Activated naive CD8-positive, alpha-beta T cell treated with anti-CD3 and anti-CD28 coated beads, Interleukin-2, amount 10 ng/mL, durations not matched to agents 7 days and 5 days (primary cell): Measurements from ENCODE around the gene ENOX2. TPM values are rescaled to one million over a fixed set of nuclear protein-coding genes. Genes with fewer than 3 reads are reported as not detected.

Experiments
- ATAC-seq: fragments of 150-1000 bp; cut with Tn5 transposase; one replicate; pipeline ENCODE4 v1.10.0; 2021; ENCODE audit warnings: low read depth, moderate library complexity
- POLR2A ChIA-PET: fragments of 350-600 bp; sonication (Branson Sonifier 250); formaldehyde crosslinking; loops from one replicate; lab custom pipeline; 2021; ENCODE audit warnings: antibody characterized with exemption; lab: Charles Lee
- DNase-seq: peaks from one replicate; pipeline ENCODE4 v3.0.0; 2021
- H3K27ac Mint-ChIP-seq: one replicate; pipeline ENCODE4 v1.8.0; 2022; ENCODE audit warnings: mild to moderate bottlenecking, mixed read lengths
- H3K27me3 Mint-ChIP-seq: one replicate; pipeline ENCODE4 v1.8.0; 2022; ENCODE audit warnings: mild to moderate bottlenecking, moderate library complexity, mixed read lengths
- H3K36me3 Mint-ChIP-seq: one replicate; pipeline ENCODE4 v1.8.0; 2021; ENCODE audit warnings: mild to moderate bottlenecking, mixed read lengths
- H3K4me1 Mint-ChIP-seq: one replicate; pipeline ENCODE4 v1.8.0; 2021; ENCODE audit warnings: mixed read lengths
- H3K4me3 Mint-ChIP-seq: one replicate; pipeline ENCODE4 v1.8.0; 2022; ENCODE audit warnings: mild to moderate bottlenecking, moderate library complexity, mixed read lengths
- H3K9me3 Mint-ChIP-seq: one replicate; pipeline ENCODE4 v1.8.0; 2021; ENCODE audit warnings: mixed read lengths
- total RNA-seq, 2 experiments: library from RNA; stranded (reverse); gene quantifications; one replicate each; pipeline ENCODE4 v1.2.3, GENCODE V29; 2021

Gene ENOX2
- total RNA-seq, 2 experiments from 2014 or later = 11.4 to 13.1 TPM

DNA sequence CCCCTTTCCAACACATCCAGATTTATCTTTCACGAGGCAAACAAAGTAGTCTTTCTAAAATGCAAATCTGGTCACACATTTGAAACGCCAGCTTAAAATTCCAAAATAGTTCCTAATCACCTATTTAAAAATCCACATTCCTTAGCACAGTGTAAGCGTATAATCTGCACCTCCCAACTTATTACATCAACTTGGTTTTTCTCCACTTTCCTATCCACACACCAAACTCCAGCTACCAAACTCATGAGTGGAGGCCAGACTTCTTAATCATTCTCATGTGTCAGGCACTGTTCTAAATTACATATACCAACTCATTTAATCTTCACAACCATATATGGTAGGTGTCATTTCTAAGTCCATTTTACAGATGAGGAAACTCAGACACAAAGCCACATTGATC, 33.8 kb downstream of the ENOX2 start:
- H3K4me3 Mint-ChIP-seq = no peak overlapping the region

DNA sequence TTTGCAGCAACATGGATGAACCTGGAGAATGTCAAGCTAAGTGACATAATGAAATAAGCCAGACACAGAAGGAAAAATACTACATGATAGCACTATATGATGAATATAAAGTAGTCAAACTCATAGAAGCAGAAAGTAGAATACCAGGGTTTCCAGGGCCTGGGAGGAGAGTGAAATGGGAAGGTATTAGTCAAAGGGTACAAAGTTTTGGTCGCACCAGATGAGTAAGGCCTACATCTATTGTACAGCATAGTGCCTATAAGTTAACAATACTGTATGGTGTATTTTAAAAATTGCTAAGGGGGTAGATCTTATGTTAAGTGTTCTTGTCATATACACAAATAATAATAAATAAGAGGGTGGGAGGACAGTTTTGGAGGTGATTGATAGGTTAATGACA, 41.5 kb downstream of the ENOX2 start:
- Mint-ChIP-seq H3K9me3 (no peaks in the 10 kb centered on the region), H3K4me3 (no peak overlapping the region), H3K4me1 (no peaks in the 10 kb centered on the region), H3K27me3 (no peaks in the 10 kb centered on the region), H3K27ac (no peak overlapping the region), H3K36me3 (no peaks in the 10 kb centered on the region)
- POLR2A ChIA-PET = no interaction called here
- no peak for DNase-seq
- no peak for ATAC-seq

More for the DNA sequence above, 33.8 kb downstream of the ENOX2 start:
- Mint-ChIP-seq H3K4me1 (no peaks in the 10 kb centered on the region), H3K36me3 (peaks cover 13% of the 10 kb centered on the region), H3K27me3 (no peaks in the 10 kb centered on the region), H3K9me3 (peaks cover 3% of the 10 kb centered on the region), H3K27ac (no peak overlapping the region)
- ATAC-seq (no peak), DNase-seq (no peak)
- POLR2A ChIA-PET = no interaction called here

GRCh38 chrX:130857207-130857606, 45.8 kb downstream of the ENOX2 start:
- ATAC-seq (no peak), DNase-seq (no peak)
- Mint-ChIP-seq H3K4me3 (no peak overlapping the region), H3K27me3 (no peaks in the 10 kb centered on the region), H3K9me3 (peaks cover 2% of the 10 kb centered on the region), H3K27ac (no peak overlapping the region), H3K36me3 (peaks cover 6% of the 10 kb centered on the region), H3K4me1 (no peaks in the 10 kb centered on the region)
- POLR2A ChIA-PET = no interaction called here

- peaks cover 5% of the 10 kb centered on the region for H3K4me1 Mint-ChIP-seq
- peaks cover 2% of the 10 kb centered on the region for H3K9me3 Mint-ChIP-seq
- ATAC-seq (no peak), DNase-seq (no peak)
- POLR2A ChIA-PET = no interaction called here
- no peaks in the 10 kb centered on the region for H3K27me3 Mint-ChIP-seq
- H3K36me3 Mint-ChIP-seq = peaks cover 6% of the 10 kb centered on the region
- no peak overlapping the region for H3K27ac Mint-ChIP-seq
- no peak overlapping the region for H3K4me3 Mint-ChIP-seq
These were observed 51.4 kb downstream of the ENOX2 start for GRCh38 chrX:130851569-130851968.

DNA sequence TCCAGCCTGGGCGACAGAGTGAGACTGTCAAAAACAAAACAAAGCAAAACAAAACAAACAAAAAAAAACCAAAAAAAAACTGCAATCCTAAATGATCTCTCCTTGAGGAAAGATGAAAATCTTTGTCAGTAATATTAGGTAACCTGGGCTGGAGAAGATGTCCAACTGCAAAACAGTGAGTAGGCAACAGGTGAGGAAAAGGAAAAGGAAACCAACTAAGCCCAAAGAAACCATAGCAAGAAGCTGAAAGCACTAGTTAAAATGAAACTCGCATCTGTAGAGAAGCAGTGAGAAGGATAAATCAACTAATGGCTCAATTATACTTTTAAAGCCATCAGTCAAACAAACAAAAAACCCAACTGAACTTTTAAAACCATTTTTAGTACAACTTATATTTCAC, 54.2 kb downstream of the ENOX2 start:
- Mint-ChIP-seq H3K9me3 (no peaks in the 10 kb centered on the region), H3K36me3 (no peaks in the 10 kb centered on the region), H3K27me3 (no peaks in the 10 kb centered on the region), H3K4me1 (peaks cover 5% of the 10 kb centered on the region), H3K27ac (no peak overlapping the region), H3K4me3 (peak overlapping the region; percentile 54)
- ATAC-seq = no peak
- DNase-seq = no peak
- POLR2A ChIA-PET = no interaction called here

- ATAC-seq (no peak), DNase-seq (no peak)
- POLR2A ChIA-PET = no interaction called here
- no peaks in the 10 kb centered on the region for H3K36me3 Mint-ChIP-seq
- H3K27ac Mint-ChIP-seq = no peak overlapping the region
- no peaks in the 10 kb centered on the region for H3K9me3 Mint-ChIP-seq
- peaks cover 5% of the 10 kb centered on the region for H3K4me1 Mint-ChIP-seq
- no peak overlapping the region for H3K4me3 Mint-ChIP-seq
- H3K27me3 Mint-ChIP-seq = no peaks in the 10 kb centered on the region
These were observed 56.3 kb downstream of the ENOX2 start for GRCh38 chrX:130846746-130847145.

DNA sequence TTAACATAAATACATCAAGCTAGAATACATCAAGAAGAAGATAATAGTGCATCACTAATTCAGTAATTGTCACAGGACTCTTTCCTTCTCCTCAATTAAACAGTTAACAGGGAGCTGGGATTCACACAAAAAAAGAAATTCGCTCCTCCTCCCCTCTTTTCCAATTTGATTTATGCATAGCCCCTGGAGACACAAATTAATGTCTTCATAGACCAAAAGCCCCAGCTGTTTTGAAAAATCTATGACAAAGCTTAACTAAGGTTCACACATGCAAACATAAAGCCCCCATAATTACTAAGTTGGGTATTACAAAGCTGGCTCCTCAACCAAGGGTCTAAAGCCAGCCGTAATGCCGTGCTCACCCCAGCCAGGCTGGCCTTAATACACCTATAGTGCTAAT, 61.2 kb downstream of the ENOX2 start:
- POLR2A ChIA-PET = no interaction called here
- DNase-seq (no peak), ATAC-seq (no peak)
- Mint-ChIP-seq H3K4me3 (no peak overlapping the region), H3K27ac (no peak overlapping the region), H3K36me3 (no peaks in the 10 kb centered on the region), H3K9me3 (no peaks in the 10 kb centered on the region), H3K27me3 (no peaks in the 10 kb centered on the region), H3K4me1 (no peaks in the 10 kb centered on the region)

GRCh38 chrX:130840345-130840744, 62.7 kb downstream of the ENOX2 start:
- POLR2A ChIA-PET = no interaction called here

GRCh38 chrX:130836447-130836846, 66.6 kb downstream of the ENOX2 start:
- DNase-seq (no peak), ATAC-seq (no peak)
- Mint-ChIP-seq H3K36me3 (peaks cover under 1% of the 10 kb centered on the region), H3K4me3 (no peak overlapping the region), H3K27ac (no peak overlapping the region), H3K4me1 (no peaks in the 10 kb centered on the region), H3K27me3 (no peaks in the 10 kb centered on the region), H3K9me3 (no peaks in the 10 kb centered on the region)
- POLR2A ChIA-PET = no interaction called here

More at GRCh38 chrX:130840345-130840744, 62.7 kb downstream of the ENOX2 start:
- Mint-ChIP-seq H3K27me3 (no peaks in the 10 kb centered on the region), H3K27ac (no peak overlapping the region), H3K36me3 (no peaks in the 10 kb centered on the region), H3K9me3 (no peaks in the 10 kb centered on the region), H3K4me3 (no peak overlapping the region), H3K4me1 (no peaks in the 10 kb centered on the region)
- DNase-seq = no peak
- no peak for ATAC-seq

GRCh38 chrX:130834830-130835229, 68.2 kb downstream of the ENOX2 start:
- ATAC-seq = no peak
- H3K4me1 Mint-ChIP-seq = no peaks in the 10 kb centered on the region
- DNase-seq = no peak
- no peaks in the 10 kb centered on the region for H3K9me3 Mint-ChIP-seq
- H3K4me3 Mint-ChIP-seq = no peak overlapping the region
- POLR2A ChIA-PET = no interaction called here
- H3K36me3 Mint-ChIP-seq = peaks cover 3% of the 10 kb centered on the region
- H3K27ac Mint-ChIP-seq = no peak overlapping the region
- H3K27me3 Mint-ChIP-seq = no peaks in the 10 kb centered on the region

DNA sequence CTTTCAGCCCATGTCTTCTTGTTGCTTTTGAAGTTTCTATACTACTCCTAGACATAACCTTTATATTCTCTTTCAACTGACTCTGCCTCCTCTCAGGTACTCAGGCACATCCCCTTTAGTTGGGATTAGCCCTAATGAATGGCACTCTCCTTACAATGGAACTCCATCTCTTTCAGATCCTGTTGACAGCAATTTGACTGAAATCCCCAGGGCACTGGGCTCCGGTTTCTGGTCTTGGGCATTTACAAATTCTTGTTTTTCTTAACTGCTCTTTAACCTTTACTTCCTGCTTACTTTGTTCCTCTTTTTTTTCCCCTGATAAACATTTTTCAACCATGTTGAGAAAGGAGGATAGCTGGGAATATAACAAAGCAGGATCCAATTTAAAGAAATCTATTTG, 68.9 kb downstream of the ENOX2 start:
- H3K4me1 Mint-ChIP-seq = no peaks in the 10 kb centered on the region
- H3K27me3 Mint-ChIP-seq = no peaks in the 10 kb centered on the region
- no peak for ATAC-seq
- no peak for DNase-seq
- H3K4me3 Mint-ChIP-seq = no peak overlapping the region
- no peak overlapping the region for H3K27ac Mint-ChIP-seq
- POLR2A ChIA-PET = no interaction called here
- peaks cover 3% of the 10 kb centered on the region for H3K36me3 Mint-ChIP-seq
- H3K9me3 Mint-ChIP-seq = no peaks in the 10 kb centered on the region

- Mint-ChIP-seq H3K27me3 (no peaks in the 10 kb centered on the region), H3K4me1 (no peaks in the 10 kb centered on the region), H3K27ac (no peak overlapping the region), H3K4me3 (no peak overlapping the region), H3K36me3 (peaks cover 3% of the 10 kb centered on the region), H3K9me3 (no peaks in the 10 kb centered on the region)
- POLR2A ChIA-PET = no interaction called here
- DNase-seq = no peak
- no peak for ATAC-seq
These were observed 71.7 kb downstream of the ENOX2 start for GRCh38 chrX:130831347-130831722.

GRCh38 chrX:130830599-130831346, 72.2 kb downstream of the ENOX2 start:
- POLR2A ChIA-PET = no interaction called here
- no peak overlapping the region for H3K27ac Mint-ChIP-seq
- no peaks in the 10 kb centered on the region for H3K27me3 Mint-ChIP-seq
- H3K36me3 Mint-ChIP-seq = peaks cover 3% of the 10 kb centered on the region
- ATAC-seq (no peak), DNase-seq (no peak)
- H3K4me3 Mint-ChIP-seq = no peak overlapping the region
- no peaks in the 10 kb centered on the region for H3K9me3 Mint-ChIP-seq
- no peaks in the 10 kb centered on the region for H3K4me1 Mint-ChIP-seq

DNA sequence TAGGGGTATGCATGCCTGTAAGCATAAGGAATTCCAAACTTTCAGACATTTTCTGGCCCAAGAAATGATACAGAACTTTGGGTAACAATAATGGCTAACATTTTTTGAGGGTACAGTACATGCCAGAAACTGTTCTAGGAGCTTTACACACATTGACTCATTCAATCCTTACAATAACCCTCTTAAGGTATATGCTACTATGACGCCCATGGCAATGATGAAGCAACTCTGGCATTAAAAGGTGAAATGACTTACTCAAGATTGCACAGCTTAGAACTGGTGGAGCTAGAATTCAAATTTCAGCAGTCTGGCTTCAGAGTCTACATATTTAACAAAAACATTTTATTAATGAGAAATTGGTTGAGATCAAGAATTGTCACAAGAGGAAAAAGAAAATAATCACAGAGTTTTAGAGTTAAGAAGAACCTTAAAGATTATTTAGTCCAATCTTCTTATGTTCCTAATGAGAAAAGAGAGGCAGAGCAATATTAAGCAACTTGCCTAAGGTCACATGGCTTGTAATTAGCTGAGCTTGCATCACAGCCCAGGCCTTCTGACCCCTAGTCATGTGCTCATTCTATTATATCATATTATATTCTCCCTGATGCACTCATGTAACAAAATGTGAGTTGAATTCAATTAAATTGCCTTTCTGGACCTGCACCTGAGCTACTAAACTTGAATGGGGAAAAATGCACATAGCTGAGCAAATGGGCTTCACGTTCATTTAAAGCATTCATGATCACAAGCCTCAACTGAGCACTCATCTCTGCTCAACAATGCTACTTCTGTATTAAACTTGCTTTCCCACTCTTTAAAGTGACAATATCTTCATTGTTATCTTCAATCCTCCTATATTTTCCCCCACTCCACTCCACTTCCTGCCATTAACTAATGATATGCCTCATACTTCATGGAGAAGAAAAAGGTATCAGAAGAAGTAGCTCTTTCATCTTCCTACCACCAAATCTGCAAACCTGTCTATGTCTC, 73.2 kb downstream of the ENOX2 start:
- Mint-ChIP-seq H3K36me3 (peaks cover 3% of the 10 kb centered on the region), H3K4me1 (no peaks in the 10 kb centered on the region), H3K27me3 (no peaks in the 10 kb centered on the region), H3K9me3 (no peaks in the 10 kb centered on the region), H3K4me3 (no peak overlapping the region), H3K27ac (no peak overlapping the region)
- ATAC-seq = no peak
- no peak for DNase-seq
- POLR2A ChIA-PET = no interaction called here
